WTC11 (cell line): Measurements from ENCODE around the gene INO80E. TPM values are rescaled to one million over a fixed set of nuclear protein-coding genes. Genes with fewer than 3 reads are reported as not detected.

Experiments
- ATAC-seq: fragments of 200-7000 bp; cut with Tn5 transposase; 2 replicates; pipeline ENCODE4 v1.10.0; 2021; ENCODE audit warnings: mild to moderate bottlenecking, moderate library complexity
- CTCF ChIA-PET: fragments of 300-600 bp; sonication (Branson Sonifier 250); formaldehyde crosslinking; loops from one replicate; lab custom pipeline; 2021; ENCODE audit warnings: antibody characterized with exemption; lab: Charles Lee
- POLR2A ChIA-PET: fragments of 350-600 bp; sonication (Branson Sonifier 250); formaldehyde crosslinking; loops from one replicate; lab custom pipeline; 2021; ENCODE audit warnings: antibody characterized with exemption; lab: Charles Lee
- DNase-seq: peaks from one replicate; pipeline ENCODE4 v3.0.0; 2021; ENCODE audit warnings: low spot score
- H3K27ac Mint-ChIP-seq: 2 replicates; pipeline ENCODE4 v1.8.0; 2021; ENCODE audit warnings: mixed read lengths
- H3K27me3 Mint-ChIP-seq: 2 replicates; pipeline ENCODE4 v1.8.0; 2021; ENCODE audit warnings: low read depth, mild to moderate bottlenecking, moderate library complexity, mixed read lengths
- H3K36me3 Mint-ChIP-seq: 2 replicates; pipeline ENCODE4 v1.8.0; 2021; ENCODE audit warnings: mixed read lengths
- H3K4me1 Mint-ChIP-seq: 2 replicates; pipeline ENCODE4 v1.8.0; 2022; ENCODE audit warnings: mixed read lengths
- H3K4me3 Mint-ChIP-seq: 2 replicates; pipeline ENCODE4 v1.8.0; 2021; ENCODE audit warnings: mild to moderate bottlenecking, moderate library complexity, mixed read lengths
- H3K9me3 Mint-ChIP-seq: 2 replicates; pipeline ENCODE4 v1.8.0; 2021; ENCODE audit warnings: mixed read lengths
- ATF3 ChIP-seq: sonication (generic); formaldehyde crosslinking; conservative IDR thresholded peaks from 2 replicates; pipeline ENCODE4 v1.8.1; 2022; ENCODE audit warnings: mild to moderate bottlenecking, missing genetic modification reagents
- CREM ChIP-seq: sonication (generic); formaldehyde crosslinking; IDR thresholded peaks from 2 replicates; pipeline ENCODE4 v1.8.1; 2022; ENCODE audit warnings: mild to moderate bottlenecking, missing genetic modification reagents, moderate library complexity
- FOXJ3 ChIP-seq: sonication (generic); formaldehyde crosslinking; IDR thresholded peaks from 2 replicates; pipeline ENCODE4 v1.9.0; 2021; ENCODE audit warnings: missing genetic modification reagents, mild to moderate bottlenecking, borderline replicate concordance
- FOXK1 ChIP-seq: sonication (generic); formaldehyde crosslinking; IDR thresholded peaks from 2 replicates; pipeline ENCODE4 v1.8.0; 2022; ENCODE audit warnings: mild to moderate bottlenecking, moderate library complexity, missing genetic modification reagents
- MYBL2 ChIP-seq: sonication (generic); formaldehyde crosslinking; IDR thresholded peaks from 2 replicates; pipeline ENCODE4 v1.8.1; 2023; ENCODE audit warnings: mild to moderate bottlenecking, moderate library complexity, missing genetic modification reagents
- PRDM15 ChIP-seq: sonication (generic); formaldehyde crosslinking; IDR thresholded peaks from 2 replicates; pipeline ENCODE4 v1.8.0; 2022; ENCODE audit warnings: missing genetic modification reagents
- PREB ChIP-seq: sonication (generic); formaldehyde crosslinking; IDR thresholded peaks from 2 replicates; pipeline ENCODE4 v1.8.1; 2022; ENCODE audit warnings: mild to moderate bottlenecking, missing genetic modification reagents, moderate library complexity, borderline replicate concordance
- RORB ChIP-seq: fragments of 250-450 bp; sonication (Bioruptor Pico); IDR thresholded peaks from 2 replicates; pipeline ENCODE4 v1.9.0; 2021; ENCODE audit warnings: mild to moderate bottlenecking
- TCF7 ChIP-seq: sonication (generic); formaldehyde crosslinking; IDR thresholded peaks from 2 replicates; pipeline ENCODE4 v1.8.0; 2022; ENCODE audit warnings: mild to moderate bottlenecking, low read depth, missing genetic modification reagents, moderate library complexity
- ZMAT4 ChIP-seq: fragments of 250-450 bp; sonication (Bioruptor Pico); IDR thresholded peaks from 2 replicates; pipeline ENCODE4 v1.9.0; 2021; ENCODE audit warnings: mild to moderate bottlenecking
- ZNF138 ChIP-seq: sonication (generic); formaldehyde crosslinking; conservative IDR thresholded peaks from 2 replicates; pipeline ENCODE4 v1.8.1; 2022; ENCODE audit warnings: mild to moderate bottlenecking, moderate library complexity, missing genetic modification reagents
- ZNF219 ChIP-seq: sonication (generic); formaldehyde crosslinking; IDR thresholded peaks from 2 replicates; pipeline ENCODE4 v1.8.0; 2023; ENCODE audit warnings: missing genetic modification reagents, mild to moderate bottlenecking, borderline replicate concordance
- ZNF281 ChIP-seq: sonication (generic); formaldehyde crosslinking; IDR thresholded peaks from 2 replicates; pipeline ENCODE4 v1.8.0; 2023; ENCODE audit warnings: mild to moderate bottlenecking, missing genetic modification reagents
- ZNF396 ChIP-seq: fragments of 250-450 bp; sonication (Bioruptor Pico); IDR thresholded peaks from 2 replicates; pipeline ENCODE4 v1.8.0; 2021; ENCODE audit warnings: mild to moderate bottlenecking, moderate library complexity, borderline replicate concordance
- ZNF423 ChIP-seq: fragments of 250-450 bp; sonication (Bioruptor Pico); IDR thresholded peaks from 2 replicates; pipeline ENCODE4 v2.1.2; 2022; ENCODE audit warnings: mild to moderate bottlenecking, moderate library complexity
- ZNF425 ChIP-seq: fragments of 250-450 bp; sonication (Bioruptor Pico); conservative IDR thresholded peaks from 2 replicates; pipeline ENCODE4 v1.9.0; 2021; ENCODE audit warnings: mild to moderate bottlenecking
- ZNF532 ChIP-seq: fragments of 250-450 bp; sonication (Bioruptor Pico); IDR thresholded peaks from 2 replicates; pipeline ENCODE4 v1.9.0; 2021; ENCODE audit warnings: mild to moderate bottlenecking, borderline replicate concordance
- ZSCAN18 ChIP-seq: fragments of 250-450 bp; sonication (Bioruptor Pico); IDR thresholded peaks from 2 replicates; pipeline ENCODE4 v2.1.2; 2022; ENCODE audit warnings: mild to moderate bottlenecking, moderate library complexity
- total RNA-seq: library from RNA; stranded (reverse); gene quantifications from 3 replicates; pipeline ENCODE4 v1.2.3, GENCODE V29; 2021

The INO80E gene
- total RNA-seq, 1 experiment from 2014 or later = 101 TPM

GRCh38 chr16:30046178-30046577 is 50.1 kb downstream of the INO80E start (continued):
- TF ChIP-seq ZNF425 (no peak), ZNF532 (no peak), ATF3 (CRISPR knock-in tag) (no peak), ZNF281 (CRISPR knock-in tag) (no peak), RORB (CRISPR knock-in tag) (no peak), ZNF138 (no peak), ZSCAN18 (CRISPR knock-in tag) (no peak)

- CTCF ChIA-PET = interaction anchor here (1.7 to 2.3 kb wide), 2 partner anchors 9 to 15 kb away, joined by 4 to 10 read pairs; no protein-coding TSS in a partner anchor
- no peak overlapping the region for H3K27ac Mint-ChIP-seq
- DNase-seq (no peak), ATAC-seq (no peak)
- H3K36me3 Mint-ChIP-seq = no peaks in the 10 kb centered on the region
- H3K4me3 Mint-ChIP-seq = no peak overlapping the region
- peaks cover 34% of the 10 kb centered on the region for H3K27me3 Mint-ChIP-seq
- H3K9me3 Mint-ChIP-seq = no peaks in the 10 kb centered on the region
- POLR2A ChIA-PET = no interaction called here
- TF ChIP-seq FOXK1 (CRISPR knock-in tag) (no peak), ZNF396 (CRISPR knock-in tag) (no peak), PRDM15 (CRISPR knock-in tag) (no peak), TCF7 (CRISPR knock-in tag) (no peak), CREM (CRISPR knock-in tag) (no peak), ZMAT4 (CRISPR knock-in tag) (no peak), FOXJ3 (no peak), ZNF219 (no peak), PREB (CRISPR knock-in tag) (no peak), MYBL2 (no peak), ZNF423 (CRISPR knock-in tag) (no peak)
- TF ChIP-seq, all 79 proteins: peak for 0
- H3K4me1 Mint-ChIP-seq = no peaks in the 10 kb centered on the region
Observed at GRCh38 chr16:30046588-30046987, 50.5 kb downstream of the INO80E start.
